HUES48 (cell line): ENCODE results near the gene DNAJC5.
"Not testable (repeated sequence)": the region's sequence is repeated elsewhere in the genome, so short reads cannot be mapped to it uniquely, and the experiment has no call there.

Experiments used
- H3K27ac ChIP-seq: one replicate; pipeline ENCODE4 v1.7.0; 2013; ENCODE audit warnings: low read depth, low read length, inconsistent platforms
- H3K27me3 ChIP-seq: 2 replicates; pipeline ENCODE4 v1.6.1; 2013; ENCODE audit warnings: mild to moderate bottlenecking, low read length; ENCODE audit not compliant: control insufficient read depth, insufficient read depth
- H3K36me3 ChIP-seq: 2 replicates; pipeline ENCODE4 v1.6.1; 2013; ENCODE audit warnings: low read length; ENCODE audit not compliant: control insufficient read depth, insufficient read depth
- H3K4me1 ChIP-seq: 2 replicates; pipeline ENCODE4 v1.6.1; 2013; ENCODE audit warnings: mild to moderate bottlenecking, low read length; ENCODE audit not compliant: control insufficient read depth, insufficient read depth
- H3K4me3 ChIP-seq: 2 replicates; pipeline ENCODE4 v1.5.1; 2013; ENCODE audit warnings: mild to moderate bottlenecking, low read depth, low read length
- H3K9ac ChIP-seq: 2 replicates; pipeline ENCODE4 v1.6.1; 2013; ENCODE audit warnings: mild to moderate bottlenecking, low read depth, low read length, moderate library complexity
- H3K9me3 ChIP-seq: 2 replicates; pipeline ENCODE4 v1.6.1; 2013; ENCODE audit warnings: low read length; ENCODE audit not compliant: control insufficient read depth, insufficient read depth

The DNAJC5 gene

GRCh38 chr20:63967330-63968135 is 72.6 kb downstream of the DNAJC5 start:
- no peak overlapping the region for H3K4me3 ChIP-seq
- H3K36me3 ChIP-seq: peaks cover 45% of the 10 kb centered on the region
- H3K27ac ChIP-seq: no peak overlapping the region
- H3K4me1 ChIP-seq: peaks cover 5% of the 10 kb centered on the region
- H3K9ac ChIP-seq: no peak overlapping the region
- H3K9me3 ChIP-seq: peaks cover 39% of the 10 kb centered on the region
- H3K27me3 ChIP-seq: no peaks in the 10 kb centered on the region

- Histone ChIP-seq H3K9me3 (peaks cover 38% of the 10 kb centered on the region), H3K4me3 (peak overlapping the region; percentile 77), H3K9ac (no peak overlapping the region), H3K27me3 (no peaks in the 10 kb centered on the region), H3K36me3 (peaks cover 37% of the 10 kb centered on the region), H3K27ac (peak overlapping the region; percentile 49), H3K4me1 (peaks cover 5% of the 10 kb centered on the region)
Measured at GRCh38 chr20:63968136-63968927, 73.4 kb downstream of the DNAJC5 start.

GRCh38 chr20:63968928-63969760 is 74.2 kb downstream of the DNAJC5 start:
- Histone ChIP-seq H3K4me1 (peaks cover 5% of the 10 kb centered on the region), H3K4me3 (peak overlapping the region; percentile 77), H3K36me3 (peaks cover 29% of the 10 kb centered on the region), H3K9me3 (peaks cover 30% of the 10 kb centered on the region), H3K27me3 (no peaks in the 10 kb centered on the region), H3K9ac (peak overlapping the region; percentile 74; the same call in 1 of the 2 replicates), H3K27ac (peak overlapping the region; percentile 51)

- Histone ChIP-seq H3K27me3 (no peaks in the 10 kb centered on the region), H3K4me3 (peak within 1 kb of the TSS; percentile 78), H3K27ac (peak within 1 kb of the TSS; percentile 51), H3K36me3 (peaks cover 24% of the 10 kb centered on the region), H3K9me3 (peaks cover 25% of the 10 kb centered on the region), H3K4me1 (peaks cover 5% of the 10 kb centered on the region), H3K9ac (peak within 1 kb of the TSS; percentile 74; the same call in 1 of the 2 replicates)
Measured at GRCh38 chr20:63969838-63970713, 75.2 kb downstream of the DNAJC5 start, which contains the start of gene ZNF512B. TSS of gene ZNF512B (minus strand) at chr20:63969930. CDS start at chr20:63967950, 1,980 bp downstream.

- no peak overlapping the region for H3K4me3 ChIP-seq
- H3K9ac ChIP-seq: no peak overlapping the region
Measured at GRCh38 chr20:63970714-63971431, 75.9 kb downstream of the DNAJC5 start.

GRCh38 chr20:63971960-63972311 is 77.0 kb downstream of the DNAJC5 start:
- H3K27me3 ChIP-seq, H3K4me1 ChIP-seq, H3K9ac ChIP-seq, H3K4me3 ChIP-seq, H3K27ac ChIP-seq: not testable (repeated sequence)
- Histone ChIP-seq H3K9me3 (peaks cover 15% of the 10 kb centered on the region), H3K36me3 (peaks cover 14% of the 10 kb centered on the region)

More at GRCh38 chr20:63970714-63971431, 75.9 kb downstream of the DNAJC5 start:
- no peak overlapping the region for H3K27ac ChIP-seq
- H3K27me3 ChIP-seq: no peaks in the 10 kb centered on the region
- peaks cover 5% of the 10 kb centered on the region for H3K4me1 ChIP-seq
- H3K36me3 ChIP-seq: peaks cover 24% of the 10 kb centered on the region
- H3K9me3 ChIP-seq: peaks cover 25% of the 10 kb centered on the region

GRCh38 chr20:63972312-63973159 is 77.6 kb downstream of the DNAJC5 start:
- Histone ChIP-seq H3K4me1 (peaks cover 5% of the 10 kb centered on the region), H3K4me3 (no peak overlapping the region), H3K36me3 (peaks cover 8% of the 10 kb centered on the region), H3K9ac (no peak overlapping the region), H3K27me3 (no peaks in the 10 kb centered on the region), H3K27ac (no peak overlapping the region), H3K9me3 (peaks cover 9% of the 10 kb centered on the region)

GRCh38 chr20:63973160-63973479 is 78.2 kb downstream of the DNAJC5 start:
- H3K36me3 ChIP-seq: peaks cover 2% of the 10 kb centered on the region
- no peak overlapping the region for H3K27ac ChIP-seq
- H3K27me3 ChIP-seq: peaks cover under 1% of the 10 kb centered on the region; the same call in 1 of the 2 replicates
- no peak overlapping the region for H3K4me3 ChIP-seq
- no peak overlapping the region for H3K9ac ChIP-seq
- peaks cover 9% of the 10 kb centered on the region for H3K4me1 ChIP-seq
- H3K9me3 ChIP-seq: peaks cover 4% of the 10 kb centered on the region; the same call in 1 of the 2 replicates
